ENCODE data around the gene UCK2.

Gene UCK2

GRCh38 chr1:165938844-165939243, 111.4 kb downstream of the UCK2 start:
- DNase-seq (ENCODE audit: low spot score): no peak

GRCh38 chr1:165941531-165941930, 114.1 kb downstream of the UCK2 start:
- peak; percentile 67 for DNase-seq (ENCODE audit: low spot score)

- DNase-seq (ENCODE audit: low spot score): peak; percentile 53
Observed at GRCh38 chr1:165942062-165942461, 114.6 kb downstream of the UCK2 start.

GRCh38 chr1:165942927-165943597, 115.6 kb downstream of the UCK2 start:
- DNase-seq (ENCODE audit: low spot score): no peak

- DNase-seq (ENCODE audit: low spot score): no peak
Observed at GRCh38 chr1:165945911-165946310, 118.5 kb downstream of the UCK2 start.

- no peak for DNase-seq (ENCODE audit: low spot score)
Observed at GRCh38 chr1:165947797-165948455, 120.5 kb downstream of the UCK2 start.

- no peak for DNase-seq (ENCODE audit: low spot score)
Observed at GRCh38 chr1:165949335-165950130, 122.1 kb downstream of the UCK2 start.

GRCh38 chr1:165954940-165955339, 127.5 kb downstream of the UCK2 start:
- DNase-seq (ENCODE audit: low spot score): peak; percentile 79

GRCh38 chr1:165958306-165958705, 130.9 kb downstream of the UCK2 start:
- no peak for DNase-seq (ENCODE audit: low spot score)

GRCh38 chr1:165960136-165960535, 132.7 kb downstream of the UCK2 start:
- no peak for DNase-seq (ENCODE audit: low spot score)

- DNase-seq (ENCODE audit: low spot score): no peak
Observed at GRCh38 chr1:165960881-165961280, 133.5 kb downstream of the UCK2 start.

Measured in D341Med (cell line).